Testis (tissue), 2 donors: ENCODE results near the gene TMEM236.

Experiments used
- CTCF ChIP-seq, 3 experiments: fragments of 450-650 bp in 2 of 3; fragments of 200-600 bp in 1 of 3; sonication (generic) in 1 of 3; IDR thresholded peaks; one replicate each; pipeline ENCODE4 v1.5.1; 2016 to 2019; ENCODE audit warnings: antibody characterized with exemption in 3 of 3, mild to moderate bottlenecking in 2 of 3, moderate library complexity in 1 of 3
- POLR2A ChIP-seq: fragments of 450-650 bp; IDR thresholded peaks from one replicate; pipeline ENCODE4 v1.6.1; 2017; ENCODE audit warnings: antibody characterized with exemption, mild to moderate bottlenecking, moderate library complexity

DNA sequence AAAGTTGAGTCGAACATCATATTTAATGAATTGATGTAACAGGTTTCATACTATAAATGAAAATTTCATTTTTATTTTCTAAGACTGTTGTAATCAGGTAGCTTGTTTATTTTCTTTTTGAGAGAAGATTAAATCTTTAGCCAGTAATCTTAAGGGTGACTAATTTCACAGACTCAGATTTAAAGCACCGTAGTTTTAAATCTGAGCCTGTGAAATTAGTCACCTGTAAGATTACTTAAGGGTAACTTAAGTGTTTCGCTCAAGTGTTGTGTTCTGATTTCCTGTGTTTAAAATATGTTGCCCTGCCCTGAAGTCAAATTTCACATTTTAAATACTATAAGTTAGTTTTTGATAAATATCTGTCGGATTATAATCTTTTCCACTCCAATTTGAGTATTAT lies 35.8 kb upstream of the TMEM236 start:
- TF ChIP-seq CTCF (IDR thresholded peaks at IDR 0.05): no peak
- TF ChIP-seq POLR2A: no peak
